NCI-H2107 treated with DMSO at 0.1 percent for 48 hours (cell line): ENCODE measurements around the gene PIEZO2.
A peak's percentile ranks its signal among the peaks of the same experiment; 100 is the strongest.
"Not testable (repeated sequence)": the region's sequence is repeated elsewhere in the genome, so short reads cannot be mapped to it uniquely, and the experiment has no call there.

Experiments
- DNase-seq: peaks from one replicate; lab custom pipeline; 2025; ENCODE audit not compliant: unreplicated experiment; lab: John Stamatoyannopoulos, UW

Gene PIEZO2

GRCh38 chr18:10852385-10853303 lies 296.7 kb downstream of the PIEZO2 start:
- DNase-seq, result no peak

- peak; percentile 52 for DNase-seq
These were observed 297.5 kb downstream of the PIEZO2 start for GRCh38 chr18:10851824-10852319.

GRCh38 chr18:10850840-10851239 lies 298.5 kb downstream of the PIEZO2 start:
- DNase-seq, result no peak

- DNase-seq, result no peak
These were observed 299.2 kb downstream of the PIEZO2 start for GRCh38 chr18:10850216-10850615.

GRCh38 chr18:10847907-10848306 lies 301.5 kb downstream of the PIEZO2 start:
- no peak for DNase-seq

GRCh38 chr18:10847408-10847790 lies 302.0 kb downstream of the PIEZO2 start:
- DNase-seq, result no peak

GRCh38 chr18:10846657-10847407 lies 302.5 kb downstream of the PIEZO2 start:
- no peak for DNase-seq

GRCh38 chr18:10846035-10846434 lies 303.3 kb downstream of the PIEZO2 start:
- not testable (repeated sequence) for DNase-seq

- DNase-seq, result no peak
These were observed 305.8 kb downstream of the PIEZO2 start for GRCh38 chr18:10843565-10843964.

- no peak for DNase-seq
These were observed 306.5 kb downstream of the PIEZO2 start for GRCh38 chr18:10842861-10843260.

GRCh38 chr18:10842371-10842770 lies 307.0 kb downstream of the PIEZO2 start:
- DNase-seq, result no peak

GRCh38 chr18:10841203-10841602 lies 308.2 kb downstream of the PIEZO2 start:
- no peak for DNase-seq

- no peak for DNase-seq
These were observed 308.6 kb downstream of the PIEZO2 start for GRCh38 chr18:10840743-10841142.

GRCh38 chr18:10839421-10839820 lies 309.9 kb downstream of the PIEZO2 start:
- DNase-seq, result no peak

- no peak for DNase-seq
These were observed 310.8 kb downstream of the PIEZO2 start for GRCh38 chr18:10838553-10838952.

- DNase-seq, result no peak
These were observed 315.1 kb downstream of the PIEZO2 start for GRCh38 chr18:10834128-10834815.

GRCh38 chr18:10833656-10834055 lies 315.7 kb downstream of the PIEZO2 start:
- no peak for DNase-seq

GRCh38 chr18:10826400-10826799 lies 323.0 kb downstream of the PIEZO2 start:
- no peak for DNase-seq

GRCh38 chr18:10822456-10822855 lies 326.9 kb downstream of the PIEZO2 start:
- no peak for DNase-seq

- DNase-seq, result no peak
These were observed 328.7 kb downstream of the PIEZO2 start for GRCh38 chr18:10820681-10821080.

GRCh38 chr18:10814336-10814735 lies 335.0 kb downstream of the PIEZO2 start:
- no peak for DNase-seq
